Measurements from ENCODE around the gene PJVK. TPM values are rescaled to one million over a fixed set of nuclear protein-coding genes. Genes with fewer than 3 reads are reported as not detected.

The PJVK gene
- total RNA-seq, 4 donors from 2014 or later: 0.84 to 6.6 (median 1.2) TPM

- 76 to 82% methylated on average over 4 of the region's 4 CpGs for WGBS, 2 donors
- no peak overlapping the region for H3K4me3 ChIP-seq (ENCODE audit: low read depth, poor library complexity, severe bottlenecking)
- TF ChIP-seq, protein P1, sequence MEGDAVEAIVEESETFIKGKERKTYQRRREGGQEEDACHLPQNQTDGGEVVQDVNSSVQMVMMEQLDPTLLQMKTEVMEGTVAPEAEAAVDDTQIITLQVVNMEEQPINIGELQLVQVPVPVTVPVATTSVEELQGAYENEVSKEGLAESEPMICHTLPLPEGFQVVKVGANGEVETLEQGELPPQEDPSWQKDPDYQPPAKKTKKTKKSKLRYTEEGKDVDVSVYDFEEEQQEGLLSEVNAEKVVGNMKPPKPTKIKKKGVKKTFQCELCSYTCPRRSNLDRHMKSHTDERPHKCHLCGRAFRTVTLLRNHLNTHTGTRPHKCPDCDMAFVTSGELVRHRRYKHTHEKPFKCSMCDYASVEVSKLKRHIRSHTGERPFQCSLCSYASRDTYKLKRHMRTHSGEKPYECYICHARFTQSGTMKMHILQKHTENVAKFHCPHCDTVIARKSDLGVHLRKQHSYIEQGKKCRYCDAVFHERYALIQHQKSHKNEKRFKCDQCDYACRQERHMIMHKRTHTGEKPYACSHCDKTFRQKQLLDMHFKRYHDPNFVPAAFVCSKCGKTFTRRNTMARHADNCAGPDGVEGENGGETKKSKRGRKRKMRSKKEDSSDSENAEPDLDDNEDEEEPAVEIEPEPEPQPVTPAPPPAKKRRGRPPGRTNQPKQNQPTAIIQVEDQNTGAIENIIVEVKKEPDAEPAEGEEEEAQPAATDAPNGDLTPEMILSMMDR (IDR thresholded peaks at IDR 0.05): no peak
- no peak for TF ChIP-seq POLR2A (IDR thresholded peaks at IDR 0.05)
- intact Hi-C loops (cut with DNase I; ENCODE audit: low total_unique reads): no loop called here
- no peak for DNase-seq (ENCODE audit: low spot score in 2 of 2)
Measured at GRCh38 chr2:178496049-178496448, 44.9 kb downstream of the PJVK start.

DNA sequence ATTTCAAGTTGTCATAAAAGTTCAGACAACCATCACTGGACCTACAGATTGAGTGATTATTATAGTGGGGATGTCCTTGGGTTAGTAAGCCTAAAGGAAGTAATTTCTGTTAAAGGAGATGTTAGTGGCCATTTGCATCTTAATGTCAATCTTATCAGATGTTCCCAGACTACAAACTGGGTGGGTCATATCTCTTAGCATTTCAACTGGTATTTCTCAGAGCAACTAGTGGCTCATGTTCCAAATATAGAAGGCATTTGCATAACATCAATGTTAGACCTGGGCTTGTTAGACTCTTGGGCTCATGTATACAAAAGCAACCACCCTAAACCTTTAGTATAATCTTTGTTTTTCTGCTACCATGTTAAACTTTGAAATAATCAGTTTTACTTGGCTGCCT is 47.0 kb downstream of the PJVK start:
- intact Hi-C loops (cut with DNase I; ENCODE audit: low total_unique reads): no loop called here
- TF ChIP-seq, protein P1 (IDR thresholded peaks at IDR 0.05): no peak
- TF ChIP-seq POLR2A (IDR thresholded peaks at IDR 0.05): no peak
- no peak overlapping the region for H3K4me3 ChIP-seq (ENCODE audit: low read depth, poor library complexity, severe bottlenecking)
- no peak for DNase-seq (ENCODE audit: low spot score in 2 of 2)

GRCh38 chr2:178499640-178500039 is 48.5 kb downstream of the PJVK start:
- 93 to 94% methylated on average over 3 of the region's 3 CpGs for WGBS, 2 donors
- intact Hi-C loops (cut with DNase I; ENCODE audit: low total_unique reads): no loop called here
- no peak overlapping the region for H3K4me3 ChIP-seq (ENCODE audit: low read depth, poor library complexity, severe bottlenecking)
- TF ChIP-seq, protein P1 (IDR thresholded peaks at IDR 0.05): no peak
- no peak for DNase-seq (ENCODE audit: low spot score in 2 of 2)

- 95 to 96% methylated on average over 4 of the region's 4 CpGs for WGBS, 2 donors
- H3K4me3 ChIP-seq (ENCODE audit: low read depth, poor library complexity, severe bottlenecking): no peak overlapping the region
- DNase-seq (ENCODE audit: low spot score in 2 of 2): no peak
- intact Hi-C loops (cut with DNase I; ENCODE audit: low total_unique reads): no loop called here
- TF ChIP-seq, protein P1 (IDR thresholded peaks at IDR 0.05): no peak
- no peak for TF ChIP-seq POLR2A (IDR thresholded peaks at IDR 0.05)
Measured at GRCh38 chr2:178502751-178503150, 51.6 kb downstream of the PJVK start.

GRCh38 chr2:178506101-178506500 is 54.9 kb downstream of the PJVK start:
- DNase-seq (ENCODE audit: low spot score in 2 of 2): no peak
- no peak for TF ChIP-seq POLR2A (IDR thresholded peaks at IDR 0.05)
- TF ChIP-seq, protein P1 (IDR thresholded peaks at IDR 0.05): no peak
- intact Hi-C loops (cut with DNase I; ENCODE audit: low total_unique reads): no loop called here
- 86 to 98% methylated on average over 1 of the region's 1 CpG for WGBS, 2 donors
- H3K4me3 ChIP-seq (ENCODE audit: low read depth, poor library complexity, severe bottlenecking): no peak overlapping the region

DNA sequence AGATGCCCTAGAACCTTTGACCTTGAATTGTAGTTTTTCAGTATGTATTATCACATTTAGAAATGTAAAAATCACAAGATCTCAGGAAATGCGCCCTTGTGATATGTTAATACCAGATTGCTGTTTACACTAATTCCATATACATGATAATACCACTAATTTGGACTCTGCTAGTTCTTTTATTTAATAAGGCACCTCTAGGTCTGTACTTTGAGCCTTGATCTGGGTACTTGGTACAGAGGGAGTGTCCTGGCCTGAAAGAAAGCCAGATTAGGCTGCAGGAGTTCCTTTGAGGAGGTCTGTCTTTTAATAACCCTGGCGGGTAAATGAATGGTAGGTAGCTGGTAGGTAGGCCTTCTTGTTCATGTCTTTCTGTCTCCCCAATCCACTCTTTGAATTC is 55.3 kb downstream of the PJVK start:
- TF ChIP-seq, protein P1 (IDR thresholded peaks at IDR 0.05): no peak
- TF ChIP-seq POLR2A (IDR thresholded peaks at IDR 0.05): no peak
- WGBS, 2 donors: 96 to 100% methylated on average over 2 of the region's 2 CpGs
- H3K4me3 ChIP-seq (ENCODE audit: low read depth, poor library complexity, severe bottlenecking): no peak overlapping the region
- intact Hi-C loops (cut with DNase I; ENCODE audit: low total_unique reads): no loop called here
- no peak for DNase-seq (ENCODE audit: low spot score in 2 of 2)

All from lower leg skin (tissue), 4 donors.